ENCODE data around the gene TBC1D23. TPM values are rescaled to one million over a fixed set of nuclear protein-coding genes. Genes with fewer than 3 reads are reported as not detected.
"Not testable (repeated sequence)": the region's sequence is repeated elsewhere in the genome, so short reads cannot be mapped to it uniquely, and the experiment has no call there.

The TBC1D23 gene
- 67.7 TPM for total RNA-seq

DNA sequence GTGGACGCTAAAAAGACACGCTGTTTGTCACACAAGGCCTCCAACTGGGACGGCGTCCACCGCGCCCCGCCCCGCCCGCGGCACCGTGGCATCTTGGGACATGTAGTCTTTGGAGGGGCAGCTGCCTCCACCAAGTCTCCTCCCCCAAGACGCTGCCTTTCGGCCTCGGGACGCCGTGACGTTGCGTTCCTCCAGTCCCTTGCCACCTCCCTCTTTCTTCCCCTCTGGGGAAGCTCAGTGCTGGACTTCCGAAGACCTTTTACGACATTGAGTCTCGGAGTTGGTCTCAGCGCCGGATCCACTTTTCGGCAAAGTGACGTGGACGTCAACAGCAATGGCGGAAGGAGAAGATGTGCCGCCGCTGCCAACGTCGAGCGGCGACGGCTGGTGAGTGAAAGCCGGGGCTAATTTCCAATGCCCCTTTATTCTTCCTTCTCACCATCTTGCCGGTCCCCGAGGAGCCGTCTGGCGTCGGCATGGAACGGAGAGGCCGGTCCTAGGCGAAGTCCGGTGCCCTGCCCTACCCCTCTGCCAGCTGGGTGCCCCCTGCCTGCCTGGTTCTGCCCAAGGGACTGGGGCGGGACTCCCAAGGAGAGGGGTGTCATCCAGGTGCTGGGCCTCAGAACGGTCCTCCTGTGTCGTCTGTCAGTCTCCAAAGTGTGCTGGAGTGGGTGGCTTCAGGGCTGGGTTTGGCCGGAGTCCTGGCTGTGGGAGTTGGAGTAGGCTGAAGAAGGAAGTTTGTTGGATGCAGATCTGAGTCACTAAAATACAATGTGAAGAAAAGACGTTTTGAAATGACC lies at the start of gene TBC1D23:
Gene TBC1D23 (plus strand): TSS at position 308 of the 800 bp plus-strand sequence. CDS start 27 bp downstream, at position 335.
- intact Hi-C loops (cut with DNase I) = no loop called here
- DNase-seq (ENCODE audit: low spot score) = peak; percentile 98
- peak; percentile 99 for ATAC-seq

GRCh38 chr3:100213891-100214573 lies 46.8 kb upstream of the TBC1D23 start:
- intact Hi-C loops (cut with DNase I) = no loop called here
- DNase-seq (ENCODE audit: low spot score) (no peak), ATAC-seq (no peak)

GRCh38 chr3:100214574-100214964 lies 46.2 kb upstream of the TBC1D23 start:
- ATAC-seq (no peak), DNase-seq (ENCODE audit: low spot score) (no peak)
- intact Hi-C loops (cut with DNase I) = no loop called here

DNA sequence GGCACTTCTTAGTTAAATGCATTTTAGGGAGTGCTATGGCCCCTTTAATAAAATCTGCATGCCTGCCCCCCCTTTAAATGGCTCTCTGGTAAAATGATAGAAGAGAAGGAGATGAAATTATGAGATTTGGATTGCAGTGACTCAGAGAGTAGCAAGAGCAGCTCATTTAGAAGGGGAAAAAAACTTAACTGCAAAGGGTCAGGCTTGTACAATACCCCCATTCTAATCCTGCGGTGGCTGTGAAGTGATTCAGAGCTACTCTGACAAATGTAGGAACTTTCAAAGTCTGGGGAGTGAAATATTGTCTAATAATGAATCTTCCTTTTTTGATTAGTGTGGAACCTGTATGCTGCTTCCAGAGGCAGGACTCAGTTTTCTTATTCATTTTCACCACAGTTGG lies 44.1 kb upstream of the TBC1D23 start:
- DNase-seq (ENCODE audit: low spot score) = no peak
- no peak for ATAC-seq
- intact Hi-C loops (cut with DNase I) = no loop called here

DNA sequence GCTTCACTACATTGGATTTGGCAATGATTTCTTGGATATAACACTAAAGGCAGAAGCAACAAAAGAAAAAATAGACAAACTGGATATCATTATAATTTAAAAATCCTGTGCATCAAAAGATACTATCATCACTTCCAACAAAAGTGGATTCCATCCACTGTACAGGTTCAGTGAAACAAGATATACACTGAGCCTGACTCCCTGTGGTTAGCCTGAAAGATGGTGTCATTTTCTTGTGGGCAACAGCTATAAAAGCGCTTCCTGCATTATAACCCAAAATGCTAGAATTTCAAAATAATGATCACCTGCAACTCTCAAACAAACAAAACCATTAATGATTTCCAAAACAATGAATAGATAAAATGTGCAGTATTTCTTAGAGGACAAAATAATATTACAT lies 39.6 kb upstream of the TBC1D23 start:
- ATAC-seq = no peak
- no peak for DNase-seq (ENCODE audit: low spot score)
- intact Hi-C loops (cut with DNase I) = no loop called here

- ATAC-seq (no peak), DNase-seq (ENCODE audit: low spot score) (no peak)
- intact Hi-C loops (cut with DNase I) = no loop called here
These were observed 35.6 kb upstream of the TBC1D23 start for GRCh38 chr3:100225193-100225592.

- ATAC-seq (no peak), DNase-seq (ENCODE audit: low spot score) (no peak)
- intact Hi-C loops (cut with DNase I) = no loop called here
These were observed 34.9 kb upstream of the TBC1D23 start for GRCh38 chr3:100225883-100226282.

DNA sequence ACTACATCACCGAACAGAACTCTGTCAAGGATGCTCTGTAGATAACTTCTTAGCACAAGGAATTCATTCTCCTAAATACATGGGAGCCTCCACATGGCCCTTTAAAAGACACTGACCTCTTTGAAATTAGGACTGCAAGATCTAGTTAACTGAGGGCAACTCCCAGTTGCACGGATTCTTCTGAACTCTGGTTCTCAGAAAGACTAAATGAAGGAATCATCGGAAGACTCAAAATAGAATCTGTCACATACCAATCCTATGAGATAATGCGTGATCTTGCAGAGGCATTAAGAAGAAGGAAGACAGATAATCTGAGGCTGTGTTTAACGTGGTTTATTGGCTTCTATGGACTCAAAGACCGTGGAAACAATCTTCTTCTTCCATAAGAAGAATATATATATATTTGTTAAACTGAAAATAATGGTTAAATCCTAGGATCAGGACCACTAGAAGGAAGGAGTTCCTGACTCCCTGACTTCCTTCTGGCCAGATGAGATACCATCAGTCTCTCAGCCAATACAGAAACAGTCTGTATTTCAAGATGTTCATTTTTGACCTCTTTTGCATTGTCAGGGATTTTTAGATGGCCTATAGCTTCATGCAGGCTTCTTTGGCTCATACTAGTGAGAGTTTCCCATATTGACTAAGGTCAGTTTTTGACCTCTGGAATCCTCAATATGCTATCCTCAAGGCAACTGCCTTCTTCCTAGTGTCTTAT lies 33.9 kb upstream of the TBC1D23 start:
- DNase-seq (ENCODE audit: low spot score) = no peak
- intact Hi-C loops (cut with DNase I) = no loop called here
- peak; percentile 30 for ATAC-seq

DNA sequence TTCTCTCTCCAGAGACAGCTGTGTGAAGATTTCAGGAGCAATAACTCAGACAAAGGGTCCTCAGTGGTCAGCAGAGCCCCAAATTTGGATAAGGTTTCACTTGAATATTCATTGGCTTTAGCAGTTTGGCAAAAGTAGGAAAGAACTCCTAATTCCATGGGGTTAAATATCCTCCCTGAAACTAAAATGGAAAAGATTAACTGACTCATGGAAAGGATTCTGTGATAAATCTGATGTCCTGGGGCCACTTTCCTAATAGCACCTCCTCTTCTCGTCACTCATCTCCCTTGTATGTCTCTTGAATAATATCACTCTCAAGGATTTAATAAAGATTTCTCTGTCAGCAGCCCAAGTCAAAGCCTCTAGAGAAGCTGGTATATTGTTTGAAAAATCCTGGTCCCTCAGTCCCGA lies 33.3 kb upstream of the TBC1D23 start:
- DNase-seq (ENCODE audit: low spot score) (no peak), ATAC-seq (no peak)
- intact Hi-C loops (cut with DNase I) = no loop called here

DNA sequence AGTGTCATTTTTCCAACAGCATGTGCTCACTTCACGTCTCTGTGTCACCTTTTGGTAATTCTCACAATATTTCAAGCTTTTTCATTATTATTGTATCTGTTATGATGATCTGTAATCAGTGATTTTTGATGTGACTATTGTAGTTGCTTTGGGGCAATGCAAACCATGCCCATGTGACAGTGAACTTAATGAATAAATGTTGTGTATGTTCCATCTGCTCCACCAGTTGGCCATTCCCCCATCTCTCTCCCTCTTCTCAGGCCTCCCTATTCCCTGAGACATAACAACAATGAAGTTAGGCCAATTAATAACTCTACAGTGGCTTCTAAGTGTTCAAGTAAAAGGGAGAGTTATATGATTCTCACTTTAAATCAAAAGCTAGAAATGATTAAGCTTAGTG lies 32.5 kb upstream of the TBC1D23 start:
- intact Hi-C loops (cut with DNase I) = no loop called here
- DNase-seq (ENCODE audit: low spot score) = no peak
- no peak for ATAC-seq

- DNase-seq (ENCODE audit: low spot score); ATAC-seq; intact Hi-C loops (cut with DNase I): not testable (repeated sequence)
These were observed 31.6 kb upstream of the TBC1D23 start for GRCh38 chr3:100229188-100229587.

DNA sequence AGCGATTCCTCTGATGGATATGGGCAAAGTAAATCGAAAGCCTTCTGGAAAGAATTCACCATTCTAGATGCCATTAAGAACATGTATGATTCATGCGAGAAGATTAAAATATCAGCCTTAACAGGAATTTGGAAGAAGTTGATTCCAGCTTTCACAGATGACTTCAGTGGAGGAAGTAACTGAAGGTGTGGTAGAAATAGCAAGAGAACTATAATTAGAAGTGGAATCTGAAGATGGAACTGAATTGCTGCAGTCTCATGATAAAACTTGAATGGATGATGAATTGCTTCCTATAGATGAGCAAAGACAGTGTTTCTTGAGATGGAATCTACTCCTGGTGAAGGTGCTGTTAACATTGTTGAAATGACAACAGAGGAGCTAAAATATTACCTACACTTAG lies 30.1 kb upstream of the TBC1D23 start:
- intact Hi-C loops (cut with DNase I) = no loop called here
- no peak for DNase-seq (ENCODE audit: low spot score)
- no peak for ATAC-seq

- intact Hi-C loops (cut with DNase I) = no loop called here
- ATAC-seq (no peak), DNase-seq (ENCODE audit: low spot score) (no peak)
These were observed 29.1 kb upstream of the TBC1D23 start for GRCh38 chr3:100231668-100232067.

DNA sequence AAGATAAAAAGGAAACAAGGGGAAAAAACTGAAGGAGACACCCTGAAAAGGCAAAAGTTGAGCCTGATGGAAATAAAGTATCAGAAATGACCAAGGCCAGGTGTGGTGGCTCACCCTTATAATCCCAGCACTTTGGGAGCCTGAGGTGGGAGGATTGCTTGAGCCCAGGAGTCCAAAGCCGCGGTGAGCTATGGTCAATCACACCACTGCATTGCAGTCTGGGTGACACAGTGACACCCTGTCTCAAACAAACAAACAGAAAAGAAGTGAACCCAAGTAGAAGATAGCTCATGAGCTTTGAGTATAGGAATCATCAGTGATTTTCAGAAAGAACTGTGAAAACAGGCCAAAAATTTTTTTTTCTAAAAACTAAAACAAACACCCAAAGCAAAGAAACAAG lies 26.4 kb upstream of the TBC1D23 start:
- intact Hi-C loops (cut with DNase I) = no loop called here
- DNase-seq (ENCODE audit: low spot score) = no peak
- ATAC-seq = no peak

GRCh38 chr3:100238599-100238998 lies 22.2 kb upstream of the TBC1D23 start:
- DNase-seq (ENCODE audit: low spot score) = no peak
- intact Hi-C loops (cut with DNase I) = no loop called here
- ATAC-seq = no peak

GRCh38 chr3:100242471-100242870 lies 18.3 kb upstream of the TBC1D23 start:
- ATAC-seq; DNase-seq (ENCODE audit: low spot score); intact Hi-C loops (cut with DNase I): not testable (repeated sequence)

GRCh38 chr3:100244264-100244663 lies 16.5 kb upstream of the TBC1D23 start:
- DNase-seq (ENCODE audit: low spot score) (no peak), ATAC-seq (no peak)
- intact Hi-C loops (cut with DNase I) = no loop called here

DNA sequence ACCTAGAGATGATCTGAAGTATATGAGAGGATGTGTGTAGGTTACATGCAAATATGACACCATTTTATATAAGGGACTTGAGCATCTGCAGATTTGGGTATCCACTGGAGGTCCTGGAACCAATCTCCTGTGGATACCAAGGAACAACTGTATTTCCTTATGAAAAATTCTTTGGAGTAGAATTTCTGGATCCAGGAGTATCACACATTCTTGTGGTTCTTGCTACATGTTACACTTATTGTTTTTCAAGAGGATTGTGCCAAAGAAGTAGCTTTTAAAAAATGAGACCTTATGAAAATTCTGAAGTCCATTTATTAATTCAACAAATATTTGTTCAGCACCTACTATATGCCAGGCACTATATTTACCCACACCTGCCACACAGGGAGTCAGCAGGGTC lies 15.7 kb upstream of the TBC1D23 start:
- ATAC-seq (no peak), DNase-seq (ENCODE audit: low spot score) (no peak)
- intact Hi-C loops (cut with DNase I) = no loop called here

DNA sequence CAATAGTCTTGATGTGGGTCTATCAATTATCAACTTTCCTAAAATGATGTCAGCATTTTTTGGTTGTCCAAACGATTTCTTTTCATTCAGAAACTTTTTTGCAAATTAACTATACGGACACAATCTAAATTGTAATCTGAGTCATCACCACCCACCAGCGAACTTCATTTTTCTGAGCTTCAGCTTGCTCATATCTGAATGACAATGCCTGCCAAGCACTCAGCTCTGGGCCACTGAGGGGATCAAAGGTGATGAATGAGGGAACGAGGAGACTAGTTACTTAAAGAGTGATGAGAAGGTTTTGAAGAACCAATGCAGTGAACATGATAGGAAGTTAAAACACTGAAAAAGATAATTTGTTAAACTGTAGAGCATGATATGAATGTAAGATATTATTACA lies 14.9 kb upstream of the TBC1D23 start:
- intact Hi-C loops (cut with DNase I) = no loop called here
- ATAC-seq = no peak

GRCh38 chr3:100246999-100247398 lies 13.8 kb upstream of the TBC1D23 start:
- ATAC-seq = no peak
- intact Hi-C loops (cut with DNase I) = no loop called here
- DNase-seq (ENCODE audit: low spot score) = no peak

More for the DNA sequence above, 14.9 kb upstream of the TBC1D23 start:
- DNase-seq (ENCODE audit: low spot score) = no peak
